ENCODE results near the gene NOTCH4. TPM values are rescaled to one million over a fixed set of nuclear protein-coding genes. Genes with fewer than 3 reads are reported as not detected.

Gene NOTCH4
- total and polyA plus RNA-seq, 9 of the 15 experiments (the other 6 are each of a cell fraction or from before 2014, with no cell fraction given), result 0.24 to 4.3 (median 1.7) TPM

- TF ChIP-seq, protein P1, sequence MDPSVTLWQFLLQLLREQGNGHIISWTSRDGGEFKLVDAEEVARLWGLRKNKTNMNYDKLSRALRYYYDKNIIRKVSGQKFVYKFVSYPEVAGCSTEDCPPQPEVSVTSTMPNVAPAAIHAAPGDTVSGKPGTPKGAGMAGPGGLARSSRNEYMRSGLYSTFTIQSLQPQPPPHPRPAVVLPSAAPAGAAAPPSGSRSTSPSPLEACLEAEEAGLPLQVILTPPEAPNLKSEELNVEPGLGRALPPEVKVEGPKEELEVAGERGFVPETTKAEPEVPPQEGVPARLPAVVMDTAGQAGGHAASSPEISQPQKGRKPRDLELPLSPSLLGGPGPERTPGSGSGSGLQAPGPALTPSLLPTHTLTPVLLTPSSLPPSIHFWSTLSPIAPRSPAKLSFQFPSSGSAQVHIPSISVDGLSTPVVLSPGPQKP (CRISPR knock-in tag; IDR thresholded peaks at IDR 0.05), result no peak
- no peak for TF ChIP-seq KLF1 (tag; IDR thresholded peaks at IDR 0.05)
- no peak for TF ChIP-seq U2AF2 (optimal IDR thresholded peaks at IDR 0.05; ENCODE audit: low read depth, low read length)
- TF ChIP-seq SRSF1 (IDR thresholded peaks at IDR 0.05; ENCODE audit: low read depth, low read length), result no peak
- TF ChIP-seq SMARCE1 (IDR thresholded peaks at IDR 0.05), result peak; percentile 94
- no peak for TF ChIP-seq ESRRB (CRISPR knock-in tag; IDR thresholded peaks at IDR 0.05; ENCODE audit: borderline replicate concordance)
- no peak for TF ChIP-seq TCFL5 (CRISPR knock-in tag; conservative IDR thresholded peaks at IDR 0.05)
- TF ChIP-seq, protein P2, sequence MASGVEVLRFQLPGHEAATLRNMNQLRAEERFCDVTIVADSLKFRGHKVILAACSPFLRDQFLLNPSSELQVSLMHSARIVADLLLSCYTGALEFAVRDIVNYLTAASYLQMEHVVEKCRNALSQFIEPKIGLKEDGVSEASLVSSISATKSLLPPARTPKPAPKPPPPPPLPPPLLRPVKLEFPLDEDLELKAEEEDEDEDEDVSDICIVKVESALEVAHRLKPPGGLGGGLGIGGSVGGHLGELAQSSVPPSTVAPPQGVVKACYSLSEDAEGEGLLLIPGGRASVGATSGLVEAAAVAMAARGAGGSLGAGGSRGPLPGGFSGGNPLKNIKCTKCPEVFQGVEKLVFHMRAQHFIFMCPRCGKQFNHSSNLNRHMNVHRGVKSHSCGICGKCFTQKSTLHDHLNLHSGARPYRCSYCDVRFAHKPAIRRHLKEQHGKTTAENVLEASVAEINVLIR (CRISPR knock-in tag; IDR thresholded peaks at IDR 0.05), result peak; percentile 61
- TF ChIP-seq NRF1 (conservative IDR thresholded peaks at IDR 0.05 in 1 of 2, IDR thresholded peaks at IDR 0.05 in 1 of 2), result peak; percentile 34 to 35; a peak in 2 of 4 replicates
- TF ChIP-seq, protein P3, sequence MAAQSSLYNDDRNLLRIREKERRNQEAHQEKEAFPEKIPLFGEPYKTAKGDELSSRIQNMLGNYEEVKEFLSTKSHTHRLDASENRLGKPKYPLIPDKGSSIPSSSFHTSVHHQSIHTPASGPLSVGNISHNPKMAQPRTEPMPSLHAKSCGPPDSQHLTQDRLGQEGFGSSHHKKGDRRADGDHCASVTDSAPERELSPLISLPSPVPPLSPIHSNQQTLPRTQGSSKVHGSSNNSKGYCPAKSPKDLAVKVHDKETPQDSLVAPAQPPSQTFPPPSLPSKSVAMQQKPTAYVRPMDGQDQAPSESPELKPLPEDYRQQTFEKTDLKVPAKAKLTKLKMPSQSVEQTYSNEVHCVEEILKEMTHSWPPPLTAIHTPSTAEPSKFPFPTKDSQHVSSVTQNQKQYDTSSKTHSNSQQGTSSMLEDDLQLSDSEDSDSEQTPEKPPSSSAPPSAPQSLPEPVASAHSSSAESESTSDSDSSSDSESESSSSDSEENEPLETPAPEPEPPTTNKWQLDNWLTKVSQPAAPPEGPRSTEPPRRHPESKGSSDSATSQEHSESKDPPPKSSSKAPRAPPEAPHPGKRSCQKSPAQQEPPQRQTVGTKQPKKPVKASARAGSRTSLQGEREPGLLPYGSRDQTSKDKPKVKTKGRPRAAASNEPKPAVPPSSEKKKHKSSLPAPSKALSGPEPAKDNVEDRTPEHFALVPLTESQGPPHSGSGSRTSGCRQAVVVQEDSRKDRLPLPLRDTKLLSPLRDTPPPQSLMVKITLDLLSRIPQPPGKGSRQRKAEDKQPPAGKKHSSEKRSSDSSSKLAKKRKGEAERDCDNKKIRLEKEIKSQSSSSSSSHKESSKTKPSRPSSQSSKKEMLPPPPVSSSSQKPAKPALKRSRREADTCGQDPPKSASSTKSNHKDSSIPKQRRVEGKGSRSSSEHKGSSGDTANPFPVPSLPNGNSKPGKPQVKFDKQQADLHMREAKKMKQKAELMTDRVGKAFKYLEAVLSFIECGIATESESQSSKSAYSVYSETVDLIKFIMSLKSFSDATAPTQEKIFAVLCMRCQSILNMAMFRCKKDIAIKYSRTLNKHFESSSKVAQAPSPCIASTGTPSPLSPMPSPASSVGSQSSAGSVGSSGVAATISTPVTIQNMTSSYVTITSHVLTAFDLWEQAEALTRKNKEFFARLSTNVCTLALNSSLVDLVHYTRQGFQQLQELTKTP (IDR thresholded peaks at IDR 0.05; ENCODE audit: low read depth in 1 of 2, partially characterized antibody in 2 of 2), result peak in 1 of 2 experiments; percentile 71
- TF ChIP-seq, protein P4, sequence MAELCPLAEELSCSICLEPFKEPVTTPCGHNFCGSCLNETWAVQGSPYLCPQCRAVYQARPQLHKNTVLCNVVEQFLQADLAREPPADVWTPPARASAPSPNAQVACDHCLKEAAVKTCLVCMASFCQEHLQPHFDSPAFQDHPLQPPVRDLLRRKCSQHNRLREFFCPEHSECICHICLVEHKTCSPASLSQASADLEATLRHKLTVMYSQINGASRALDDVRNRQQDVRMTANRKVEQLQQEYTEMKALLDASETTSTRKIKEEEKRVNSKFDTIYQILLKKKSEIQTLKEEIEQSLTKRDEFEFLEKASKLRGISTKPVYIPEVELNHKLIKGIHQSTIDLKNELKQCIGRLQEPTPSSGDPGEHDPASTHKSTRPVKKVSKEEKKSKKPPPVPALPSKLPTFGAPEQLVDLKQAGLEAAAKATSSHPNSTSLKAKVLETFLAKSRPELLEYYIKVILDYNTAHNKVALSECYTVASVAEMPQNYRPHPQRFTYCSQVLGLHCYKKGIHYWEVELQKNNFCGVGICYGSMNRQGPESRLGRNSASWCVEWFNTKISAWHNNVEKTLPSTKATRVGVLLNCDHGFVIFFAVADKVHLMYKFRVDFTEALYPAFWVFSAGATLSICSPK (IDR thresholded peaks at IDR 0.05; ENCODE audit: borderline replicate concordance), result no peak
- no peak for TF ChIP-seq ZNF609 (CRISPR knock-in tag; IDR thresholded peaks at IDR 0.05; ENCODE audit: borderline replicate concordance)
- TF ChIP-seq NBN (IDR thresholded peaks at IDR 0.05; ENCODE audit: low read depth), result peak; percentile 93; the same call in 1 of the 2 replicates
- TF ChIP-seq KLF6 (CRISPR knock-in tag; IDR thresholded peaks at IDR 0.05; ENCODE audit: borderline replicate concordance), result peak; percentile 70; the same call in 1 of the 2 replicates
- TF ChIP-seq CBFA2T2 (conservative IDR thresholded peaks at IDR 0.05), result peak; percentile 94
Observed at GRCh38 chr6:32167761-32168262, 56.1 kb downstream of the NOTCH4 start (continued).

Data from K562 (cell line).